LNCAP (cell line): Measurements from ENCODE around the gene LRRC8E.

Experiments used
- TF ChIP-seq, protein P1 (sequence below): fragments of 450-650 bp; IDR thresholded peaks from 2 replicates; pipeline ENCODE4 v1.5.1; 2017; ENCODE audit warnings: mild to moderate bottlenecking

LRRC8E gene

DNA sequence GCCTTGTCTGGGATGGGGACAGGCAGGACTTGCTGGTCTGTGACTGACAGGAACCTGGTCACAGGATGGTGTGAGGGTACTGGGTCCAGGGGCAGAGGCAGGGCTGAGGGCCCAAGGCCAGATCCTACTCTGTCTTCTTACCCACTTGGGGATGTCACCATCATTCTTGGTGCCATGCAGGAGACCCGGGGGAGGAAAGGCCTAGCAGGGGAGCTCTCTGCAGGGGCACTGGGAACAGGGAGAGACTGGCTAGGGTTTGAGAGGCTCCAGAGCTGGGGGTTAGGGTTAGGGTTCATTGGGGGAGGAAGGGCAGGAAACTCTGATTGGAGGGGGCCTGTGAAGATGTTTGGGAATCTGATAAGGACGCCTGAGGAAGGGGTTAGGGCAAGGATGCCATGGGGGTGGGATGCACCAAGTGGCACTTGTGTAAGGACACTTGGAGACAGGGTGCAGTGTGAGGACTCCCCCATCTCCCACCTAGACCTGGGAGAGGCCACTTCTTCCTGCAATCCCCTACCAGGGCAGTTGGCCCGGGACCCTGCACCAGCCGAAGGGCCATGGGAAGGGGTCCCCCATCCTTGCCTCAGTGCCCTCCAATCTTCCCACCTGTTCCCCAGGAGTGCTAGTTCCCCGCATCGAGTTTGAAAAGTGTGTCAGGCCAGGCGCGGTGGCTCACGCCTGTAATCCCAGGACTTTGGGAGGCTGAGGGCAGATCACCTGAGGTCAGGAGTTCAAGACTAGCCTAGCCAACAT lies 21.0 kb upstream of the LRRC8E start:
- TF ChIP-seq, protein P1, sequence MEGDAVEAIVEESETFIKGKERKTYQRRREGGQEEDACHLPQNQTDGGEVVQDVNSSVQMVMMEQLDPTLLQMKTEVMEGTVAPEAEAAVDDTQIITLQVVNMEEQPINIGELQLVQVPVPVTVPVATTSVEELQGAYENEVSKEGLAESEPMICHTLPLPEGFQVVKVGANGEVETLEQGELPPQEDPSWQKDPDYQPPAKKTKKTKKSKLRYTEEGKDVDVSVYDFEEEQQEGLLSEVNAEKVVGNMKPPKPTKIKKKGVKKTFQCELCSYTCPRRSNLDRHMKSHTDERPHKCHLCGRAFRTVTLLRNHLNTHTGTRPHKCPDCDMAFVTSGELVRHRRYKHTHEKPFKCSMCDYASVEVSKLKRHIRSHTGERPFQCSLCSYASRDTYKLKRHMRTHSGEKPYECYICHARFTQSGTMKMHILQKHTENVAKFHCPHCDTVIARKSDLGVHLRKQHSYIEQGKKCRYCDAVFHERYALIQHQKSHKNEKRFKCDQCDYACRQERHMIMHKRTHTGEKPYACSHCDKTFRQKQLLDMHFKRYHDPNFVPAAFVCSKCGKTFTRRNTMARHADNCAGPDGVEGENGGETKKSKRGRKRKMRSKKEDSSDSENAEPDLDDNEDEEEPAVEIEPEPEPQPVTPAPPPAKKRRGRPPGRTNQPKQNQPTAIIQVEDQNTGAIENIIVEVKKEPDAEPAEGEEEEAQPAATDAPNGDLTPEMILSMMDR, result no peak

- TF ChIP-seq, protein P1, result no peak
Measured at GRCh38 chr19:7868326-7868670, 20.0 kb upstream of the LRRC8E start.

GRCh38 chr19:7868671-7869452 lies 19.4 kb upstream of the LRRC8E start:
- TF ChIP-seq, protein P1, result peak; percentile 67

DNA sequence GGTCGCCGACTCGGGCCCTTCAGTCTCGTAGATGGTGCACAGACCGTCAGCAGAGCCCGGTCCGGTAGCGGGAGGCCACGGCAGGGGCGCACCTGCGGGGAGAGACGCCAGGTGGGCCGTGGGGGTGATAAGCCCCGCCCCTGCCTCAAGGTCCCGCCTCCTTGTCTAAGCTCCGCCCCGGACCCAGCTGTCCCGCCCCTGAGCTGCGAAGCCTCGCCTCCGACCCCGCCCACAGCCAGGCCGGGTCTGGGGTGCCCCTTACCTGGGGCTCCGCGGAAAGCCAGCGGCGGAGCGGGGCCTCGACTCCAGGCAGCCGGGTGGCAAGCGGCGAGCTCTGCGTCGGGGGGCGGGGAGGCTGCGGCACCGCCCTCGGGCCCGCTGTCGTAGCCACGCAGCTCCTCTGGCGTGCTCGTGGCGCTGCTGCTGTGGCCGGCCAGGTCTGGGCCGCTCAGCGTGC lies 18.8 kb upstream of the LRRC8E start:
- TF ChIP-seq, protein P1, result no peak

DNA sequence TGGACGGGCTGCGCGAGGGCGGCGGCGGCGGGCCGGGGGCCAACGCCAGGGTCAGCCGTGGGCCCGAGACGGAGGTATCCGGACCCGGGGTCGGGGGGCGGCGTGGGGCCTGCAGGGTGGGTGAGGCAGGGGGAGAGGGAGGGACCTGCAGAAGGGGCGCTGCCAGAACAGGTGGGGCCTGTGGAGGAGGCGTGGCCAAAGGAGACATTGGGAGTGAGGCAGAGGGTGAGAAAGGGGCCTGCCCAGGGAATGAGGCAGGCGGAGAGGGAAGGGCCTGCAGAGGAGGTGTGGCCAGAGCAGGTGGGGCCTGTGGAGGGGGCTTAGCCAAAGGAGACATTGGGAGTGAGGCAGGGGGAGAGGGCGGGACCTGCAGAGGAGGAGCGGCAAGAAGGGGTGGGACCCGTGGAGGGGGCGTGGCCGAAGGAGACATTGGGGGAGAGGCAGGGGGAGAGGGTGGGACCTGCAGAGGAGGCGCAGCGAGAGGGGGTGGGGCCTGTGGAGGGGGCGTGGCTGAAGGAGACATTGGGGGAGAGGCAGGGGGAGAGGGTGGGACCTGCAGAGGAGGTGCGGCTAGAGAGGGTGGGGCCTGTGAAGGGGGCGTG lies 18.3 kb upstream of the LRRC8E start:
- TF ChIP-seq, protein P1, result no peak

GRCh38 chr19:7870571-7871436 lies 17.5 kb upstream of the LRRC8E start:
- TF ChIP-seq, protein P1, result no peak
